Motor neuron (in vitro differentiated cells): Measurements from ENCODE around the gene TGFBR3. TPM values are rescaled to one million over a fixed set of nuclear protein-coding genes. Genes with fewer than 3 reads are reported as not detected.
"Not testable (repeated sequence)": the region's sequence is repeated elsewhere in the genome, so short reads cannot be mapped to it uniquely, and the experiment has no call there.

Source experiments
- ATAC-seq, 8 experiments: fragments of 200-7000 bp; cut with Tn5 transposase; replicated peaks in 6 of 8; 2 replicates each; pipeline ENCODE4 v1.8.0; 2021; ENCODE audit warnings: mild to moderate bottlenecking in 8 of 8, moderate library complexity in 8 of 8
- H3K27ac ChIP-seq, 2 donors: fragments of 250-450 bp; sonication (Bioruptor Pico); 2 replicates each; pipeline ENCODE4 v1.9.0; 2021; ENCODE audit warnings: antibody characterized with exemption in 2 of 2, mild to moderate bottlenecking in 2 of 2, moderate library complexity in 1 of 2
- H3K4me1 ChIP-seq, 2 donors: fragments of 250-450 bp; sonication (Bioruptor Pico); replicated peaks in 1 of 2; 2 replicates each; pipeline ENCODE4 v1.6.1; 2021; ENCODE audit warnings: antibody characterized with exemption in 2 of 2, mild to moderate bottlenecking in 2 of 2, moderate library complexity in 1 of 2
- H3K4me3 ChIP-seq, 5 donors: fragments of 250-450 bp; sonication (Bioruptor Pico); 2 replicates each; pipeline ENCODE4 v1.9.0; 2021; ENCODE audit warnings: antibody characterized with exemption in 5 of 5, mild to moderate bottlenecking in 5 of 5, moderate library complexity in 4 of 5
- WGBS, 10 experiments: fragments of 450-650 bp; shearing (Covaris generic); methylation state at CpG; one replicate each; pipeline ENCODE4 v1.0.0; 2022; 5-methylcytosine and 5-hydroxymethylcytosine counted together
- in situ Hi-C, 9 experiments: fragments of 400-800 bp; cut with MboI; loops; one replicate each; pipeline ENCODE4 v1.15.0; 2021; ENCODE audit warnings: low sequenced_read_pairs in 9 of 9, low pct_unique_long_range_greater_than_20kb in 2 of 9; ENCODE audit not compliant: unreplicated experiment in 9 of 9
- total RNA-seq, 8 experiments: library from RNA; unstranded; fragments of 300-600 nt; gene quantifications; 2 replicates each; pipeline versions ENCODE4 v1.2.3 to v1.2.4, GENCODE V29; 2022

The TGFBR3 gene
- total RNA-seq, 8 experiments from 2014 or later, result 3.5 to 57.8 (median 9.0) TPM

DNA sequence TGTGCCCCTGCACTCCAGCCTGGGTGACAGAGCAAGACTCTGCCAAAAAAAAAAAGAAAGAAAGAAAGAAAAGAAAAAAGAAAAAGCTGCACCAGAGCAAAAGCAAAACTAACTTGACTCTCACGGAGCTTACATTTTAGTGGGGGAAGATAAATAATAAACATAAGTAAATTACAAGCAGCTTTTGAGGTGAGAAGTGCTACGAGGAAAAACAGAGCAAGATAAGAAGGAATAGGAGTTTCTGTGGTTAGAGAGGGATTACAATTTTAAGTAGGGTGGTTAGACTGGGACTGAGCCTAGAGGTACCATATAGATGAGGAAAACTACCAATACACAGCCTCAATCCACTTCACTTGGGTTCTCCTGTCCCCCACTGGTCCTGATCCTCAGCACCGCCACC lies 43.9 kb downstream of the TGFBR3 start:
- Histone ChIP-seq H3K4me3 (no peak overlapping the region), H3K27ac (no peak overlapping the region), H3K4me1 (peaks cover 0 to 11% of the 10 kb centered on the region in 2 donors)
- ATAC-seq, result no peak
- WGBS, 10 experiments, result 42 to 100% (median 97%) methylated on average over 2 to 3 of the region's 3 CpGs; no CpG with 5 or more reads in 1 of the 10 experiments
- in situ Hi-C loops, result no loop called here

DNA sequence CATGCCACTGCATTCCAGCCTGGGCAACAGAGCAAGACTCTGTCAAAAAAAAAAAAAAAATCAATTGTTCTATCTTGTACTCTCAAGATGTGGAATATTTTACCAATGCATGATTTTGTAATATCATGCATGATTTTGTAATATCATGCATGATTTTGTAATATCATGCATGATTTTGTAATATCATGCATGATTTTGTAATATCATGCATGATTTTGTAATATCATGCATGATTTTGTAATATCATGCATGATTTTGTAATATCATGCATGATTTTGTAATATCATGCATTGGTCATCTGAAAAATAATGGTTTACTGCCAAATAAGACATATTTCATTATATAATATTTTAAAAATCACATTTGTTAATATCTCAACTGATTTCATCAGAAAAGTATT lies 45.7 kb downstream of the TGFBR3 start:
- H3K4me3 ChIP-seq, H3K4me1 ChIP-seq, in situ Hi-C loops, H3K27ac ChIP-seq, ATAC-seq: not testable (repeated sequence)

DNA sequence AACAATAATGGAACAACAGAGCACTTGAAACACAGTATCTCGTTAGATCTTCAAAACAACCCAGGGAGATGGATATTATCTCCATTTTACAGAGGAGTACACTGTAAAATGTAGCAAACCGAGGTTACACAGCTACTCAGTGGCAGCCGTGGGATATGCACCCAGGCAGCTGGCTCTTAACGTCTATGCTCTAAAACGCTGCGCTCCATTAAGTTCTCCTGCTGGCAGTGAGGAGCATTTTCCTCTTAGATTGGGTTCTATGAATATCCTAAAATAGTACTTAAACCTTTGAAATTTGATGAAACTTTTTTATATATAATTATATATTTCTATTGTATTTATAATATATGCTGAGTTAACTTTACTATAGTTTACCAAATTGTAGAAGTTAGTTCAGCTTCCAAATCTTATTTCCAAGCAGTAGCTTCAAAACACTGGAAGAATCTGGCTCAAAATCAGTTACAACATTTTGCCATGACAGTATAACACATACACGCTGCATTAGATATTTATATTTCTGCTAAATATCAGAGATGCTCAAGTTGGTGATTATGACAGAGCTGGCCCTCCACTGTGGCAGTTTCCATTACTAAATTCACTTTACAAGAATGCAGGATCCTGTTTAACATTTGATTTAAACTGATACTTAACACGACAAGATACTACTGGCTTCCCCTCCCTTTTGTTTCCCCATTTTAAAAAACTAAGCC lies 49.5 kb downstream of the TGFBR3 start:
- no peak overlapping the region for H3K4me3 ChIP-seq
- no peak for ATAC-seq
- H3K27ac ChIP-seq, result no peak overlapping the region
- in situ Hi-C loops, result no loop called here
- WGBS, 10 experiments, result 47 to 100% (median 72%) methylated on average over 1 to 8 of the region's 8 CpGs
- no peaks in the 10 kb centered on the region for H3K4me1 ChIP-seq

DNA sequence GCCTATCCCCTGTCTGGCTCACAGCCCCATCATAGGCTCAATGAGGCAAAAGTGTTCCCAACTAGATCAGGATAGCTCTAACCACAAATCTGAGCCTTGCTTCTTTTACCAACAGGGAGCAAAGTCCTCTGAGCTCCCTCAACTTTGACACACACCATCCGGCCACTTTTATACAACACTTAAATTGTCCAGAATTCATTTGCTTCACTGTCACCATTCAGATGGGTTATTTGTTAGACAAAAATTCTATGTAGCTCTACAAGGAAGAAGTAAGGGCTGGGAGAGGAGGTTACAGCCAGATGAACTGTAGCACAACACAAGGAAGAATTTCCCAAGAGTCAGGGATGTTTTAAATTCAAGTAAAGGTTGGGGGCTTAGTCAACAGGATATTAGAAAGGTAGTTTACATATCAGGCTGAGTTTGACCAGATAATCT lies 50.8 kb downstream of the TGFBR3 start:
- in situ Hi-C loops, result no loop called here
- Histone ChIP-seq H3K4me1 (peaks cover 0 to 7% of the 10 kb centered on the region in 2 donors), H3K27ac (no peak overlapping the region), H3K4me3 (no peak overlapping the region)
- 83 to 100% (median 100%) methylated on average over 1 of the region's 1 CpG; no CpG with 5 or more reads in 4 of the 10 experiments for WGBS, 10 experiments
- ATAC-seq, result no peak

DNA sequence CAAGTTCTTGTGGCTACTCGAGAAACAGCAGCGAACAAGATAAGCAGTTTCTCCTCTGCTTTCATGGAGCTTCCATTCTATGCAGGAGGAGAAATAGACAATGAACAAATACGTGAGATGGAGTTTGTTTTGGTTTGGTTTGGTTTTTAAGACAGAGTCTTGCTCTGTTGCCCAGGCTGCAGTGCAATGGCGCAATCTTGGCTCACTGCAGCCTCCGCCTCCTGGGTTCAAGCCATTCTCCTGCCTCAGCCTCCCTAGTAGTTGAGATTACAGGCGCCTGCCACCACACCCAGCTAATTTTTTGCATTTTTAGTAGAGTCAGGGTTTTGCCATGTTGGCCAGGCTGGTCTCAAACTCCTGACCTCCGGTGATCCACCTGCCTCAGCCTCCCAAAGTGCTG lies 51.4 kb downstream of the TGFBR3 start:
- H3K4me1 ChIP-seq, H3K4me3 ChIP-seq, ATAC-seq, in situ Hi-C loops, H3K27ac ChIP-seq: not testable (repeated sequence)
- WGBS, 10 experiments, result 88 to 100% (median 97%) methylated on average over 2 to 7 of the region's 7 CpGs

DNA sequence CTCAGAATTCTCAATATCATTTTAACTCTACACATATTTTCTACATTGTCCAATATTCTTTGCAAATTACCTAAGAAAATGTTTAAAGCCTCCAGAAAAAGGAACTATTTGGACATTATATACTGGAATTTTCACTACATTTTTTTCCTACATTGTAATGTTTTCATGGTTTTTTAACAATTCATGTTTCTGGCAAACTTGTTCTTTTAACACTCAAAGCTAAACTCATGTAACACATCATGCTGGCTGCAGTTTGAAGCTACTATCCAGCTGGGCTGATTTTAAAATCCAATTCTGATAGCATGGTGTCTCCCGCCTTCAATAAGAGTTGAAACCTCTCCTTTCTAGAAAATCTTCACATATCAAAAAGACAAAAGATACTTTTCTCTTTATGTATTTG lies 52.0 kb downstream of the TGFBR3 start:
- 100% methylated on average over 1 of the region's 1 CpG for WGBS, 10 experiments
- in situ Hi-C loops, result no loop called here
- ATAC-seq, result no peak
- Histone ChIP-seq H3K4me3 (no peak overlapping the region), H3K27ac (no peak overlapping the region), H3K4me1 (peaks cover 0 to 7% of the 10 kb centered on the region in 2 donors)

DNA sequence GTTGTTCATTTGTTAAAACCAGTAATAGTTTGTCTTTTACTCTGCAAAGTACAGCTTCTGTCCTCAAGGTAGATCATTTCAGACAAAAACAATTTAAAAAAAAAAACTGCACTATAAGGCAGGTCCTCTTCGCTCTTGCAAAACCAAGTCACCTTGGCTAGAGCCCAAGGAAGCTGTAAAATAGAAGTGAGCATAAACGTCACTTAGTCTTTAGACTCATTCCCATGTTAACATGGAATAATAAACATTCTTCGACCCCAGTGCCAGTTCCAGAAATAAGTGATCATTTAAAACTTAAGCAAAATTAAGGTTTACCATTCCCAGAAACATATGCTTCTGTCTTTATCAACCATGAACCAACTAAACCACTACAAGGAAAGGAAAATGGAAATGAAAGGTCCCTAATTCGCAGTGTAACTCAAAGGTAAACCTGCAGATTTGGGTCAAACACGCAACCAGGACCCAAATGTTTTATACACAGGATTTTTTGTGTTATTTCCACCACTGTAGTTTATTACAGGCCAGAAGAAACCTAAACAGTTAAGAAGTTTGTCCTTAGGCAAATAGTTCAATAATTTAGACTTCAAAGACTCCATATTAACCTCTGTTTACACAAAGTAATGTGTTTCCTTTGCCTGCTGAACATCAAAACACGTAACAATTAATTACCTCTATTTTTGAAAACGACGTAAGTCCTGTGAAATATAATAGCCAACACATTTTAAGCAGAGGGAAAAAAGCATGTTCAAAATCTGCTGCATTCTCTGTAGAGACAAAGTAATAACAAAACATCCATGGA lies 54.6 kb downstream of the TGFBR3 start:
- ATAC-seq, result no peak
- WGBS, 10 experiments, result 72 to 96% (median 89%) methylated on average over 3 to 8 of the region's 8 CpGs
- Histone ChIP-seq H3K4me3 (no peak overlapping the region), H3K27ac (no peak overlapping the region), H3K4me1 (peaks cover 0 to 14% of the 10 kb centered on the region in 2 donors)
- in situ Hi-C loops, result no loop called here

DNA sequence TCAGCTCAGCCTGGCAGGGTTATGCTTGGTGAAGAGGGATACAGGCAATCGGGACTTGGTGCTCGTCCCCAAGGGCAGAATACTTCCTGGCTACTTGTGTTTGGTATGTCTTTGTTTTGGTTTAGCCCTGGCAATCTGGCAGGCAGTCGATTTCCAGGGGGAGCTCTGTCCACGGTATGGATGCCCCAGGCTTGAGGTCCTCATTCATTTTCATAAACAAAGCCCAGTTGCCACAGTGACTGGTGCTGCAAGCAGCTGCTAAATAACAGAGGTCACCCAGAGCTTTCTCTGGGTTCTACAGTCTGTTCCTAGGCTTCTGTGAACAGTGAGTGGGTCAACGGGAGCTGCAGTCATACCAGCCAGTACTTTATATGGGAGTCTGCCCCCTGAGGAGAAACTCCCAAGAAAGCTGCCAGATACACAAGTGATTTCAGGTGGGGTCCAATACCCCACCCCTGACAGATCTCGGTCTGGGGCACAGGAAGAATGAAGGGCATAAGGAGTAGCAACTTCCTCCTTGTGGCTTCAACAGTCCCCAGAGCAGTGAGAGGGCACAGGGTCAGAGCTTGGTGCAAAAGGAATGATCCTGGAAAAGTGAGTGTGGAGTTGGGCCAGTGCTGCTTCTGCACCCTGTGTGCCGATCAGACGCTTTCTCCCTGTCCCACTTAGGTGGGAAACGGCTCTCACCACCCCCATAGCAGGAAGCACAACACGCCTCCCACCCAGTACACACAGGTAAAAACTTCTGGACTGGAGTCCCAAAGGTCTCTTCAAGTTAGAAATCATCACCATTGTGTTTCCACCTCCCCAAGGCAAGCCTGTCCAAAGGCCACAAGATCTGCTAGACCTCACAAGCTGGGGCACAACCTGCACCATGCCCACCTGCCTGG lies 55.5 kb downstream of the TGFBR3 start:
- Histone ChIP-seq H3K4me3 (no peak overlapping the region), H3K27ac (no peak overlapping the region), H3K4me1 (peaks cover 0 to 14% of the 10 kb centered on the region in 2 donors)
- ATAC-seq, result peak; percentile 40 to 97 (median 80)
- WGBS, 10 experiments, result 30 to 100% (median 61%) methylated on average over 1 to 6 of the region's 10 CpGs; no CpG with 5 or more reads in 1 of the 10 experiments
- in situ Hi-C loops, result no loop called here

DNA sequence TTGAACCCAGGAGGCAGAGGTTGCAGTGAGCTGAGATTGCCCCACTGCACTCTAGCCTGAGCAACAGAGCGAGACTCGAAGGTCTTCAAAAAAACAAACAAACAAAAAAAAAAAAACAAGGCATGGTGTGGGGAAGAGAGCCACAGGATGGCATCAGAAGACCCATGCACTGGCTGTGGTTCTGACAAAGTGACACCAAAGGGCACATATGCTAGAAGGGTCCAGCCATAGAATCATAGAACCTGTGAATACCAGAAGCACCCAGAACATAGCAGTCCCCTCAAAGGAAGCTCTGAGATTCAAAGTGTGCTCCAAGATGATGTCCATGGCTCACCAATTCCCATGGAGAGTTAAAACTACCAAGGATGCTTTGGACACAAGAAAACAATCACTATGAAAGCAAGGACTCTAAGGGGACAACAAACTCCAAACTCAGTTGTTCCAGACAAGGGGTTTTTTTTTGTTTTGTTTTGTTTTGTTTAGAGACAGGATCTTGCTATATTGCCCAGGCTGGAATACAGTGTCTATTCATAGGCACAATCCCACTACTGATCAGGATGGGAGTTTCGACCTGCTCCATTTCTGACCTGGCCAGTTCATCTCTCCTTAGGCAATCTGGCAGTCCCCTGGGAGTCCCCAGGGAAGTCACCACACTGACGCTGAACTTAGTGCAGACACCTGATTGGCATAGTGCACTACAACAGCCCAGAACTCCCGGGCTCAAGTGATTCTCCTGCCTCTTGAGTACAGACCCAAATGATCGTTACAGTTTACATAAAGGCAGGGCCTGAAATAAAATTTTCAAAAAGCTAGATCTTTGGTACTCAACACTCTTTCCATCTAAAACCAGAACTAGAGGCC lies 56.4 kb downstream of the TGFBR3 start:
- in situ Hi-C loops, result no loop called here
- 67 to 100% (median 85%) methylated on average over 1 to 6 of the region's 6 CpGs; no CpG with 5 or more reads in 1 of the 10 experiments for WGBS, 10 experiments
- H3K4me3 ChIP-seq, result no peak overlapping the region
- ATAC-seq, result no peak
- H3K27ac ChIP-seq, result no peak overlapping the region
- peaks cover 0 to 14% of the 10 kb centered on the region in 2 donors for H3K4me1 ChIP-seq

DNA sequence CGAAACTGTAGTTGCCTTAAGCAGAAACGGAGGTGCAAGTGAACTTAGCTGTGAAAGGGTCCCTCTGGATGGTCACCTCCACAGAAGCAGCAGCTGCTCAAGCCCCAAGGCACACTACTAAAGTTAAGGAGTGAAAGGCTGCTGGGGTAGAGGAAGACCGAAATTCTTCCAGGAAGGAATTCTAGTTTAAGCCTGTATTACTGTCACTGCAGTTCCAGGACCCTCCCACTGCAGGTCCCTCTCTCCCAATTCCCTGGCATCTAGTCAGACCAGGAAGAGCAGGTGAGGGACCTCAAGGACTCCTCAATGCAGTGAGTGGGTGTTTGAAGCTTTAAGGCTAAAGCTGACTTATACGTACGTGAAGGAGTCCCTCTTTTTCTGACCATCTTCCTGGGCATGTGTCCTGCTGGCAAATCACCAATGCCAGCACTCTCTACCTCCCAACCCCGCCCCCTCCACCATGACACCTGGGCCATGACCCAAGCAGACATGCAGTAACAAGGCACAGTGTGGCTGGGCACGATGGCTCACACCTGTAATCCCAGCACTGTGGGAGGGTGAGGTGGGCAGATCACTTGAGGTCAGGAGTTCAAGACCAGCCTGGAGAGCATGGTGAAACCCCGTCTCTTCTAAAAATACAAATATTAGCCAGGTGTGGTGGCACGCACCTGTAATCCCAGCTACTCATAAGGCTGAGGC lies 57.2 kb downstream of the TGFBR3 start:
- in situ Hi-C loops, result no loop called here
- no peak for ATAC-seq
- H3K27ac ChIP-seq, result no peak overlapping the region
- H3K4me3 ChIP-seq, result no peak overlapping the region
- H3K4me1 ChIP-seq, result peaks cover 0 to 14% of the 10 kb centered on the region in 2 donors
- 75 to 100% (median 88%) methylated on average over 1 to 7 of the region's 9 CpGs for WGBS, 10 experiments

DNA sequence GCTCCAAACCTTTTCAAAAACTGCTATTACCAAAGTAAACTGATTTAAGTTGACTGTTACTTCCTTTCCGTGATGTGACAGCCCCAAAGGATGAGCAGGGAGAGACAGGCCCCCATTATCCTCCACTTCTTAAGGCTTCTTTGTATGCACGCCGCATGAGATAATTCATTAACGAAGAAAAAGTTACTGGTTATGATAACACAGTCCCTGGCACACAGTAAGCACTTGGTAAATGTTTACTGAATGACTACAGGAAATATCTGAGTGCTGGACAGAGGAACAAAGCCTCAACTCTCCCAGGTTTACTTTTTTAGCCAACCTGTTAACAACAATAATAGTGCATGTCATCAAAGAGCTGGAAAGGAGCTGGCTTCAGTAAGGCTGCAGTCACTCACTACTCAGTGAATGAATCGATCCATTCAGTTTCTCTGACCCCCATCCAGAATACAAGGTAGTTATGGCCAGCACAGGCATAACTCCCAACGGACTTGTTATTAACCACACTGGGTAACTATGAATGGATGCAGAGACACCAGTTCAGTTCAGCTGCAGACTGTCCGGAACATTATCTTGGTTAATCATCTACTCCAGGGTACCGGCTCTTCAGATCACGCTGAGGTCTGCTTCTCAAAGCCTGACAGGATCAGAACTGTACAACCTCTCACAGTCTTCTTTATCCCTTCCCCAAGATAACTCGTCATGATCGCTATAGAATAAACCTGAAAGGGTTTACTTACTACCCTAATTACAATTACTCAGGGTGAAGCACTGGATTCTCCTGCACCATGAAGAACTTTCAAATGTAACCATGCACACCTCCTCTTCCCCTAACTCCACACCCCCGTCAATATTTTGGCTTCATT lies 58.3 kb downstream of the TGFBR3 start:
- WGBS, 10 experiments, result 20 to 92% (median 69%) methylated on average over 1 to 12 of the region's 12 CpGs
- Histone ChIP-seq H3K27ac (no peak overlapping the region), H3K4me3 (no peak overlapping the region), H3K4me1 (peaks cover 0 to 14% of the 10 kb centered on the region in 2 donors)
- peak in 3 of 8 experiments; percentile 12 to 33 (median 18) for ATAC-seq
- in situ Hi-C loops, result no loop called here
